ENCODE data around the gene SLC6A9. TPM values are rescaled to one million over a fixed set of nuclear protein-coding genes. Genes with fewer than 3 reads are reported as not detected.

The SLC6A9 gene
- total RNA-seq, 1 donor from 2014 or later: 24.3 TPM

- Histone ChIP-seq H3K36me3 (no peaks in the 10 kb centered on the region), H3K27ac (no peak overlapping the region), H3K4me3 (no peak overlapping the region), H3K9me3 (no peaks in the 10 kb centered on the region), H3K27me3 (no peaks in the 10 kb centered on the region), H3K4me1 (peaks cover 18% of the 10 kb centered on the region)
- intact Hi-C loops (cut with DNase I): no loop called here
- no peak for TF ChIP-seq CTCF (IDR thresholded peaks at IDR 0.05)
- no peak for TF ChIP-seq POLR2AphosphoS5 (IDR thresholded peaks at IDR 0.05; ENCODE audit: insufficient read depth in 1 of 2, low read depth in 1 of 2)
- TF ChIP-seq POLR2A (IDR thresholded peaks at IDR 0.05): no peak
- no peak for DNase-seq (ENCODE audit: extremely low spot score in 2 of 2)
These were observed 5.9 kb upstream of the SLC6A9 start for GRCh38 chr1:44037154-44037553.

DNA sequence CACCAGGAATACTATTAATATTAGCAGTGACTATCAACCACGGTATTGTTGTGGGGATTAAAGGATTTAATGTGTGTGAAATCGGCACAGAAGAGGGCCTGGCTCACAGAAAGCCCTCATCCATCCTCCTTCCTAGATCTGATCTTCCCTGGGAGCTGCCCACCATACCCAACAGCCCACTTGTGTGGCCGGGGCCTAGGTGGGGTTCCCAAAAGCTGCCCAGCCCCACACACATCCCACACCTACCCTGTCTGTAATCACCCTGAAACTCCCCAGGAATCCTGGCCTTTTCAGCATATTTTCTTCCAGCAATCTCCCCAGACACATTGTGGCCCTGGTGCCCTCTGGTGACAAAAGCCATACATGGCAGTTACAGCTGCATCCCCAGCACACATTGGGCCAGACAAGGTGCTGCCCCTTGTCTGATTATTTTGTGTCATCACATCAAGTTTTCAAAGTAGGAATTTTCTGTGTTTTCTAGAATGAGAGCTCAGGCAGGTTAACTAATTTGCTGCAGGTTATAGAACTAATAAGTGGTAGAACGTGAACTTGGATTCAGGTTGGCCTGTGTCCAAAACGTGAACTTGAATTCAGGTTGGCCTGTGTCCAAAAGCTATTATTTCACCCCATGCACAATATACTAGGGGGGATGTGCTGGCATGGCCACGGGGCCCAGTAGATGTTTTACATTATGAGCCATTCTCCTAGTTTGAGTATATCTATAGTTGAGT, 5.3 kb upstream of the SLC6A9 start:
- intact Hi-C loops (cut with DNase I): no loop called here
- Histone ChIP-seq H3K36me3 (no peaks in the 10 kb centered on the region), H3K4me1 (peaks cover 24% of the 10 kb centered on the region), H3K27ac (peak overlapping the region; percentile 65), H3K9me3 (no peaks in the 10 kb centered on the region), H3K4me3 (no peak overlapping the region), H3K27me3 (no peaks in the 10 kb centered on the region)
- TF ChIP-seq POLR2A (IDR thresholded peaks at IDR 0.05) (no peak), POLR2AphosphoS5 (IDR thresholded peaks at IDR 0.05; ENCODE audit: insufficient read depth in 1 of 2, low read depth in 1 of 2) (peak in 1 of 2 donors; percentile 54), CTCF (IDR thresholded peaks at IDR 0.05) (peak; percentile 40 to 75 (median 55))
- no peak for DNase-seq (ENCODE audit: extremely low spot score in 2 of 2)

GRCh38 chr1:44035726-44036408, 4.6 kb upstream of the SLC6A9 start:
- TF ChIP-seq POLR2AphosphoS5 (IDR thresholded peaks at IDR 0.05; ENCODE audit: insufficient read depth in 1 of 2, low read depth in 1 of 2): no peak
- TF ChIP-seq POLR2A (IDR thresholded peaks at IDR 0.05): no peak
- TF ChIP-seq CTCF (IDR thresholded peaks at IDR 0.05): no peak
- peak overlapping the region; percentile 65 for H3K27ac ChIP-seq
- H3K27me3 ChIP-seq: no peaks in the 10 kb centered on the region
- H3K36me3 ChIP-seq: no peaks in the 10 kb centered on the region
- H3K4me3 ChIP-seq: no peak overlapping the region
- no peak for DNase-seq (ENCODE audit: extremely low spot score in 2 of 2)
- intact Hi-C loops (cut with DNase I): no loop called here
- H3K4me1 ChIP-seq: peaks cover 27% of the 10 kb centered on the region
- no peaks in the 10 kb centered on the region for H3K9me3 ChIP-seq

DNA sequence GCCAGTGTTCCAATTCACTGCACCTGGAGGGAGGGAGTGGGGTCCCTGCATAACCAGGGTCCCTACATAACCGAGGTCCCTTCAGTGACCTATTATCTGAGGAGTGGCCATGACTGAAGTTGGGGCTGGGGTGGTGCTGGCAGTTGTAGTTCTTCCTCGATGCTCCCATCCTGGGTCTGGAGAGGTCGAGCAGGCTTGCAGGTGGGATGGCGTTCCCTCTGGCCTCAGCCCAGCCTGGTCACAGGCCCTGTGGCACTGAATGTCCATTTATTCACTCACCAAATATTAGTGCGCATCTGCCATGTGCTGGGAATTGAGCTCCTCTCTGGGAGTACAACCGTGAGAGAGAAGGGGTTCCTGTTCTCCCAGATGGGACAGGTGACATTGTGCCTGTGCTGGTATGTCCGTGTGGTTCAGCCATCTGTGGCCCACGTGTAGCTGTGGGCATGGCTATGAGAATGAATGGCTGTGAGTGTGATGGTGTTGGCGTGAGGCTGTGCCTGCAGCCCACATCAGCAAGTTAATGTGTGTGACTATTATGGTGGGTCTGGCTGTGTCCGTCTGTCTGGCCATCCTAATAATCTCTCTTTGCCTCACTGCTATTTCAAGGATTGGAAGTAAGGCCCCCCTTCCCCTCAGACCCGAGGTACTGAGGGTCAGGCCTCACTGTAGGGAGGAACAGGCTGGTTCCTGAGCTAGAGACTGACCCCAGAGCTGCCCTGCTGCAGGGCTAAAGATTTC, 3.9 kb upstream of the SLC6A9 start:
- H3K27ac ChIP-seq: peak overlapping the region; percentile 65
- no peaks in the 10 kb centered on the region for H3K36me3 ChIP-seq
- H3K4me1 ChIP-seq: peaks cover 27% of the 10 kb centered on the region
- no peak for DNase-seq (ENCODE audit: extremely low spot score in 2 of 2)
- H3K4me3 ChIP-seq: no peak overlapping the region
- H3K27me3 ChIP-seq: no peaks in the 10 kb centered on the region
- intact Hi-C loops (cut with DNase I): no loop called here
- no peaks in the 10 kb centered on the region for H3K9me3 ChIP-seq
- TF ChIP-seq POLR2AphosphoS5 (IDR thresholded peaks at IDR 0.05; ENCODE audit: insufficient read depth in 1 of 2, low read depth in 1 of 2) (no peak), POLR2A (IDR thresholded peaks at IDR 0.05) (no peak), CTCF (IDR thresholded peaks at IDR 0.05) (no peak)
